Measurements from ENCODE around the gene CD151. TPM values are rescaled to one million over a fixed set of nuclear protein-coding genes. Genes with fewer than 3 reads are reported as not detected.

The CD151 gene
- total and polyA plus RNA-seq, 7 donors = 149 to 358 (median 168) TPM

GRCh38 chr11:862081-862661, 29.4 kb downstream of the CD151 start:
- H3K9me3 ChIP-seq = no peaks in the 10 kb centered on the region
- no peak for DNase-seq
- no peak overlapping the region for H3K4me3 ChIP-seq
- H3K4me1 ChIP-seq = peaks cover 4% of the 10 kb centered on the region
- TF ChIP-seq CTCF (IDR thresholded peaks at IDR 0.05) = no peak
- ATAC-seq = peak; percentile 11 to 37 (median 27)
- H3K27me3 ChIP-seq (ENCODE audit: insufficient read depth in 3 of 3, low read length in 2 of 3) = no peaks in the 10 kb centered on the region
- peaks cover 0 to 39% of the 10 kb centered on the region in 2 donors for H3K36me3 ChIP-seq (ENCODE audit: insufficient read depth in 1 of 2, low read depth in 1 of 2)
- intact Hi-C loops (cut with DNase I) = no loop called here
- H3K27ac ChIP-seq = no peak overlapping the region
- 36 to 45% (median 37%) methylated on average over 19 to 20 of the region's 20 CpGs for WGBS, 3 donors

GRCh38 chr11:862696-863022, 29.9 kb downstream of the CD151 start:
- no peaks in the 10 kb centered on the region for H3K27me3 ChIP-seq (ENCODE audit: insufficient read depth in 3 of 3, low read length in 2 of 3)
- no peak for DNase-seq
- H3K9me3 ChIP-seq = no peaks in the 10 kb centered on the region
- H3K36me3 ChIP-seq (ENCODE audit: insufficient read depth in 1 of 2, low read depth in 1 of 2) = peaks cover 0 to 39% of the 10 kb centered on the region in 2 donors
- intact Hi-C loops (cut with DNase I) = no loop called here
- WGBS, 3 donors = 76 to 84% (median 79%) methylated on average over 12 of the region's 12 CpGs
- TF ChIP-seq CTCF (IDR thresholded peaks at IDR 0.05) = no peak
- peaks cover 4% of the 10 kb centered on the region for H3K4me1 ChIP-seq
- no peak overlapping the region for H3K4me3 ChIP-seq
- no peak for ATAC-seq
- H3K27ac ChIP-seq = no peak overlapping the region

GRCh38 chr11:863023-863909, 30.5 kb downstream of the CD151 start:
- ATAC-seq = no peak
- no peak for TF ChIP-seq CTCF (IDR thresholded peaks at IDR 0.05)
- no peak for DNase-seq
- Histone ChIP-seq H3K27ac (no peak overlapping the region), H3K9me3 (no peaks in the 10 kb centered on the region), H3K4me1 (peaks cover 4% of the 10 kb centered on the region), H3K36me3 (ENCODE audit: insufficient read depth in 1 of 2, low read depth in 1 of 2) (peaks cover 0 to 39% of the 10 kb centered on the region in 2 donors), H3K4me3 (no peak overlapping the region), H3K27me3 (ENCODE audit: insufficient read depth in 3 of 3, low read length in 2 of 3) (no peaks in the 10 kb centered on the region)
- intact Hi-C loops (cut with DNase I) = no loop called here
- 78 to 86% (median 82%) methylated on average over 23 to 24 of the region's 24 CpGs for WGBS, 3 donors

- intact Hi-C loops (cut with DNase I) = no loop called here
- no peak for TF ChIP-seq CTCF (IDR thresholded peaks at IDR 0.05)
- Histone ChIP-seq H3K4me3 (no peak overlapping the region), H3K4me1 (peaks cover 4% of the 10 kb centered on the region), H3K36me3 (ENCODE audit: insufficient read depth in 1 of 2, low read depth in 1 of 2) (peaks cover 0 to 39% of the 10 kb centered on the region in 2 donors), H3K9me3 (no peaks in the 10 kb centered on the region), H3K27me3 (ENCODE audit: insufficient read depth in 3 of 3, low read length in 2 of 3) (no peaks in the 10 kb centered on the region), H3K27ac (no peak overlapping the region)
- WGBS, 3 donors = 92 to 95% (median 95%) methylated on average over 28 to 31 of the region's 31 CpGs
- ATAC-seq (no peak), DNase-seq (no peak)
Measured at GRCh38 chr11:863910-864827, 31.4 kb downstream of the CD151 start.
